ENCODE measurements around the gene CELF1.

CELF1 gene

GRCh38 chr11:47433157-47433556 lies 119.8 kb downstream of the CELF1 start:
- Histone ChIP-seq H3K9me3 (ENCODE audit: insufficient read depth, low read depth, low read length) (no peaks in the 10 kb centered on the region), H3K4me1 (ENCODE audit: insufficient read depth, low read length, poor library complexity, severe bottlenecking) (no peaks in the 10 kb centered on the region), H3K4me3 (ENCODE audit: low read length, poor library complexity, severe bottlenecking) (no peak overlapping the region), H3K9me2 (replicated peaks; ENCODE audit: low read depth, low read length) (no peaks in the 10 kb centered on the region), H3K4me2 (ENCODE audit: low read depth, low read length, poor library complexity, severe bottlenecking) (no peak overlapping the region), H4K20me1 (ENCODE audit: insufficient read depth, low read length, poor library complexity, severe bottlenecking) (no peaks in the 10 kb centered on the region), H3K27me3 (ENCODE audit: insufficient read depth, low read length, poor library complexity, severe bottlenecking) (no peaks in the 10 kb centered on the region), H2AFZ (ENCODE audit: low read length) (no peak overlapping the region), H3K9ac (ENCODE audit: low read depth, low read length, poor library complexity, severe bottlenecking) (no peak overlapping the region), H3K79me2 (ENCODE audit: insufficient read depth, low read length) (no peaks in the 10 kb centered on the region), H3K36me3 (ENCODE audit: insufficient read depth, low read length) (no peaks in the 10 kb centered on the region), H3F3A (ENCODE audit: low read depth) (no peaks in the 10 kb centered on the region)
- no peak for TF ChIP-seq CTCF (conservative IDR thresholded peaks at IDR 0.05; ENCODE audit: low read length)
- TF ChIP-seq EZH2phosphoT487 (IDR thresholded peaks at IDR 0.05; ENCODE audit: borderline replicate concordance), result no peak

GRCh38 chr11:47431356-47432083 lies 121.4 kb downstream of the CELF1 start:
- no peaks in the 10 kb centered on the region for H4K20me1 ChIP-seq (ENCODE audit: insufficient read depth, low read length, poor library complexity, severe bottlenecking)
- H3K9me2 ChIP-seq (replicated peaks; ENCODE audit: low read depth, low read length), result no peaks in the 10 kb centered on the region
- no peak overlapping the region for H3K4me3 ChIP-seq (ENCODE audit: low read length, poor library complexity, severe bottlenecking)
- H3F3A ChIP-seq (ENCODE audit: low read depth), result no peaks in the 10 kb centered on the region
- H3K79me2 ChIP-seq (ENCODE audit: insufficient read depth, low read length), result no peaks in the 10 kb centered on the region
- no peak for TF ChIP-seq EZH2phosphoT487 (IDR thresholded peaks at IDR 0.05; ENCODE audit: borderline replicate concordance)
- TF ChIP-seq CTCF (conservative IDR thresholded peaks at IDR 0.05; ENCODE audit: low read length), result no peak
- no peaks in the 10 kb centered on the region for H3K27me3 ChIP-seq (ENCODE audit: insufficient read depth, low read length, poor library complexity, severe bottlenecking)
- no peak overlapping the region for H3K4me2 ChIP-seq (ENCODE audit: low read depth, low read length, poor library complexity, severe bottlenecking)
- no peaks in the 10 kb centered on the region for H3K36me3 ChIP-seq (ENCODE audit: insufficient read depth, low read length)
- no peak overlapping the region for H3K9ac ChIP-seq (ENCODE audit: low read depth, low read length, poor library complexity, severe bottlenecking)
- no peaks in the 10 kb centered on the region for H3K9me3 ChIP-seq (ENCODE audit: insufficient read depth, low read depth, low read length)
- H3K4me1 ChIP-seq (ENCODE audit: insufficient read depth, low read length, poor library complexity, severe bottlenecking), result no peaks in the 10 kb centered on the region
- no peak overlapping the region for H2AFZ ChIP-seq (ENCODE audit: low read length)

GRCh38 chr11:47430524-47430923 lies 122.4 kb downstream of the CELF1 start:
- Histone ChIP-seq H2AFZ (ENCODE audit: low read length) (no peak overlapping the region), H3K4me1 (ENCODE audit: insufficient read depth, low read length, poor library complexity, severe bottlenecking) (peaks cover 3% of the 10 kb centered on the region), H3K4me2 (ENCODE audit: low read depth, low read length, poor library complexity, severe bottlenecking) (no peak overlapping the region), H3K27me3 (ENCODE audit: insufficient read depth, low read length, poor library complexity, severe bottlenecking) (peaks cover 6% of the 10 kb centered on the region), H3F3A (ENCODE audit: low read depth) (no peaks in the 10 kb centered on the region), H4K20me1 (ENCODE audit: insufficient read depth, low read length, poor library complexity, severe bottlenecking) (peaks cover 4% of the 10 kb centered on the region), H3K36me3 (ENCODE audit: insufficient read depth, low read length) (no peaks in the 10 kb centered on the region), H3K9ac (ENCODE audit: low read depth, low read length, poor library complexity, severe bottlenecking) (no peak overlapping the region), H3K79me2 (ENCODE audit: insufficient read depth, low read length) (peaks cover 6% of the 10 kb centered on the region), H3K9me3 (ENCODE audit: insufficient read depth, low read depth, low read length) (no peaks in the 10 kb centered on the region), H3K9me2 (replicated peaks; ENCODE audit: low read depth, low read length) (no peaks in the 10 kb centered on the region), H3K4me3 (ENCODE audit: low read length, poor library complexity, severe bottlenecking) (no peak overlapping the region)
- no peak for TF ChIP-seq CTCF (conservative IDR thresholded peaks at IDR 0.05; ENCODE audit: low read length)
- no peak for TF ChIP-seq EZH2phosphoT487 (IDR thresholded peaks at IDR 0.05; ENCODE audit: borderline replicate concordance)
